COR-L47 (cell line): ENCODE data around the gene VASN.
"Not testable (repeated sequence)": the region's sequence is repeated elsewhere in the genome, so short reads cannot be mapped to it uniquely, and the experiment has no call there.

ENCODE experiments used
- DNase-seq: peaks from one replicate; lab custom pipeline; 2025; lab: John Stamatoyannopoulos, UW

VASN gene

GRCh38 chr16:4371357-4372000 lies at the start of gene VASN:
Gene VASN (plus strand): TSS chr16:4371848. CDS start chr16:4380878, 9,030 bp downstream.
- no peak for DNase-seq

- no peak for DNase-seq
Observed at GRCh38 chr16:4322121-4323052, 49.3 kb upstream of the VASN start.

GRCh38 chr16:4323071-4323844 lies 48.4 kb upstream of the VASN start:
- DNase-seq = no peak

GRCh38 chr16:4323845-4324488 lies 47.7 kb upstream of the VASN start:
- no peak for DNase-seq

GRCh38 chr16:4324492-4325252 lies 47.0 kb upstream of the VASN start:
- DNase-seq = no peak

- no peak for DNase-seq
Observed at GRCh38 chr16:4325253-4325758, 46.3 kb upstream of the VASN start.

- no peak for DNase-seq
Observed at GRCh38 chr16:4327386-4328045, 44.1 kb upstream of the VASN start.

- no peak for DNase-seq
Observed at GRCh38 chr16:4328046-4328781, 43.4 kb upstream of the VASN start.

- DNase-seq = no peak
Observed at GRCh38 chr16:4328782-4329775, 42.6 kb upstream of the VASN start.

- peak; percentile 54 for DNase-seq
Observed at GRCh38 chr16:4330277-4330874, 41.3 kb upstream of the VASN start.

- no peak for DNase-seq
Observed at GRCh38 chr16:4332083-4332482, 39.6 kb upstream of the VASN start.

GRCh38 chr16:4332623-4333307 lies 38.9 kb upstream of the VASN start:
- no peak for DNase-seq

GRCh38 chr16:4333308-4333638 lies 38.4 kb upstream of the VASN start:
- no peak for DNase-seq

- DNase-seq = not testable (repeated sequence)
Observed at GRCh38 chr16:4333714-4334113, 37.9 kb upstream of the VASN start.

GRCh38 chr16:4334724-4335495 lies 36.7 kb upstream of the VASN start:
- no peak for DNase-seq

GRCh38 chr16:4336701-4337539 lies 34.7 kb upstream of the VASN start:
- DNase-seq = no peak
